K562 (cell line): Measurements from ENCODE around the gene RUNX3.

ENCODE experiments used
- BDP1 ChIP-seq: IDR thresholded peaks from 3 replicates; pipeline ENCODE4 v1.6.1; 2011; ENCODE audit not compliant: insufficient read length, insufficient read depth
- CHD4 ChIP-seq: fragments of 200-600 bp; sonication (generic); IDR thresholded peaks from 3 replicates; pipeline ENCODE4 v1.6.1; 2012; ENCODE audit warnings: low read depth, mild to moderate bottlenecking, mixed read lengths, low read length, inconsistent platforms; ENCODE audit not compliant: insufficient read depth, insufficient replicate concordance, poor library complexity, severe bottlenecking
- EP300 ChIP-seq: IDR thresholded peaks from 2 replicates; pipeline ENCODE4 v1.6.1; 2012; ENCODE audit warnings: low read length, improper control_type of control experiment
- EZH2 ChIP-seq: IDR thresholded peaks from 2 replicates; pipeline ENCODE4 v1.6.1; 2012; ENCODE audit warnings: low read depth, mild to moderate bottlenecking, inconsistent platforms, low read length, borderline replicate concordance
- POLR2AphosphoS5 ChIP-seq: IDR thresholded peaks from 2 replicates; pipeline ENCODE4 v1.6.1; 2011; ENCODE audit warnings: mild to moderate bottlenecking, low read depth, low read length, moderate library complexity; ENCODE audit not compliant: control insufficient read depth, insufficient read depth
- PTBP1 ChIP-seq: fragments of 200-400 bp; formaldehyde crosslinking; IDR thresholded peaks from 2 replicates; pipeline ENCODE4 v1.6.1; 2017; ENCODE audit warnings: low read depth, low read length
- RAD21 ChIP-seq, 2 experiments: fragments of 250-450 bp in 1 of 2; fragments of 450-650 bp in 1 of 2; sonication (Bioruptor Pico) in 1 of 2; formaldehyde crosslinking in 1 of 2; IDR thresholded peaks in 1 of 2; conservative IDR thresholded peaks in 1 of 2; 2 replicates each; pipeline versions ENCODE4 v1.4.0 to v1.8.0; 2020 to 2022; ENCODE audit warnings: mild to moderate bottlenecking in 2 of 2, moderate library complexity in 1 of 2
- SIN3A ChIP-seq, 2 experiments: fragments of 150-350 bp in 1 of 2; IDR thresholded peaks; 2 replicates each; pipeline ENCODE4 v1.6.1; 2011 to 2016; ENCODE audit warnings: borderline replicate concordance in 2 of 2, low read depth in 2 of 2, low read length in 2 of 2, mild to moderate bottlenecking in 2 of 2, moderate library complexity in 2 of 2; ENCODE audit not compliant: control insufficient read depth in 1 of 2
- TF ChIP-seq, protein P1 (sequence below), 3 experiments: IDR thresholded peaks in 2 of 3; conservative IDR thresholded peaks in 1 of 3; 2 replicates each; pipeline ENCODE4 v1.5.1; 2011 to 2012; ENCODE audit warnings: low read length in 3 of 3, mild to moderate bottlenecking in 3 of 3, control low read depth in 2 of 3, improper control_type of control experiment in 1 of 3, inconsistent platforms in 1 of 3, low read depth in 1 of 3, mixed read lengths in 1 of 3, moderate library complexity in 1 of 3; ENCODE audit not compliant: insufficient read depth in 2 of 3
- TF ChIP-seq, protein P2 (sequence below): sonication (generic); formaldehyde crosslinking; IDR thresholded peaks from 2 replicates; pipeline ENCODE4 v1.8.1; 2023; ENCODE audit warnings: missing genetic modification reagents, mild to moderate bottlenecking, borderline replicate concordance

DNA sequence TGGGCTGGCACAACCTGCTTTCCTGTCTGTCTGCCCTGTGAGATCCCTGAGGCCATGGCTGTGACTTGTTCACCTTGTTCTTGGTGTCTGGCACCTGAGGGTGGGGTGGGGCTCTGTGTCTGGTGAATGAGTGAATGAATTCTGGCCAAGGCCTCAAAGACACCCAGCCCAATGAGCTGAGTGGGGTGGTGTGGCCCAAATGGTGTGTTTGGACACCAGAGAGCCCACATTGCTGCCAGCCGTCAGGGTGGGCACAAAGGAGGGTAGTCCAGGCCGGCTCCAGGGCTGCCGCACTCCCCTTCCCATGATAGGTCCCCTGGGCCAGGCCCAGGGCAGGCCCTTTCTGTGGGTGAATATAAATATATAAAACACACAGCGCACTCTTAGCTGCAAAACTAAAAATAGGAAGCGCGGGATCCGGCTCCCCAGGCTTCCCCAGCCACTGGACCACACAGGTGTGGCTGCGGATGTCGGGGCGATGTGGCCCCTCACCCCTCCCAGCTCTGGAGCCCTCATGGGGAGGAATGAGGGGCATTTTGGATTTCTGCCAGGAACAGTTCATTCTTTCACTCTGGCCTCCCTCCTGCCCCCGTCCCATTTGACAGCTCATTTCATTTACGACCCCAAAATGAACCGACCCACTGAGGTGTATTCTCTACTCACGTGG, 33.3 kb downstream of the RUNX3 start:
- TF ChIP-seq, protein P1, sequence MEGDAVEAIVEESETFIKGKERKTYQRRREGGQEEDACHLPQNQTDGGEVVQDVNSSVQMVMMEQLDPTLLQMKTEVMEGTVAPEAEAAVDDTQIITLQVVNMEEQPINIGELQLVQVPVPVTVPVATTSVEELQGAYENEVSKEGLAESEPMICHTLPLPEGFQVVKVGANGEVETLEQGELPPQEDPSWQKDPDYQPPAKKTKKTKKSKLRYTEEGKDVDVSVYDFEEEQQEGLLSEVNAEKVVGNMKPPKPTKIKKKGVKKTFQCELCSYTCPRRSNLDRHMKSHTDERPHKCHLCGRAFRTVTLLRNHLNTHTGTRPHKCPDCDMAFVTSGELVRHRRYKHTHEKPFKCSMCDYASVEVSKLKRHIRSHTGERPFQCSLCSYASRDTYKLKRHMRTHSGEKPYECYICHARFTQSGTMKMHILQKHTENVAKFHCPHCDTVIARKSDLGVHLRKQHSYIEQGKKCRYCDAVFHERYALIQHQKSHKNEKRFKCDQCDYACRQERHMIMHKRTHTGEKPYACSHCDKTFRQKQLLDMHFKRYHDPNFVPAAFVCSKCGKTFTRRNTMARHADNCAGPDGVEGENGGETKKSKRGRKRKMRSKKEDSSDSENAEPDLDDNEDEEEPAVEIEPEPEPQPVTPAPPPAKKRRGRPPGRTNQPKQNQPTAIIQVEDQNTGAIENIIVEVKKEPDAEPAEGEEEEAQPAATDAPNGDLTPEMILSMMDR (IDR thresholded peaks at IDR 0.05 in 2 of 3, conservative IDR thresholded peaks at IDR 0.05 in 1 of 3; ENCODE audit: insufficient read depth in 2 of 3, low read depth in 1 of 3, low read length in 3 of 3) = no peak
- TF ChIP-seq RAD21 (CRISPR knock-in tag; conservative IDR thresholded peaks at IDR 0.05 in 1 of 2, IDR thresholded peaks at IDR 0.05 in 1 of 2) (no peak), SIN3A (IDR thresholded peaks at IDR 0.05; ENCODE audit: borderline replicate concordance in 2 of 2, control insufficient read depth in 1 of 2, low read depth in 2 of 2, low read length in 2 of 2) (no peak), POLR2AphosphoS5 (no peak), CHD4 (no peak), EZH2 (no peak), BDP1 (no peak), EP300 (no peak), PTBP1 (no peak)
- TF ChIP-seq, protein P2, sequence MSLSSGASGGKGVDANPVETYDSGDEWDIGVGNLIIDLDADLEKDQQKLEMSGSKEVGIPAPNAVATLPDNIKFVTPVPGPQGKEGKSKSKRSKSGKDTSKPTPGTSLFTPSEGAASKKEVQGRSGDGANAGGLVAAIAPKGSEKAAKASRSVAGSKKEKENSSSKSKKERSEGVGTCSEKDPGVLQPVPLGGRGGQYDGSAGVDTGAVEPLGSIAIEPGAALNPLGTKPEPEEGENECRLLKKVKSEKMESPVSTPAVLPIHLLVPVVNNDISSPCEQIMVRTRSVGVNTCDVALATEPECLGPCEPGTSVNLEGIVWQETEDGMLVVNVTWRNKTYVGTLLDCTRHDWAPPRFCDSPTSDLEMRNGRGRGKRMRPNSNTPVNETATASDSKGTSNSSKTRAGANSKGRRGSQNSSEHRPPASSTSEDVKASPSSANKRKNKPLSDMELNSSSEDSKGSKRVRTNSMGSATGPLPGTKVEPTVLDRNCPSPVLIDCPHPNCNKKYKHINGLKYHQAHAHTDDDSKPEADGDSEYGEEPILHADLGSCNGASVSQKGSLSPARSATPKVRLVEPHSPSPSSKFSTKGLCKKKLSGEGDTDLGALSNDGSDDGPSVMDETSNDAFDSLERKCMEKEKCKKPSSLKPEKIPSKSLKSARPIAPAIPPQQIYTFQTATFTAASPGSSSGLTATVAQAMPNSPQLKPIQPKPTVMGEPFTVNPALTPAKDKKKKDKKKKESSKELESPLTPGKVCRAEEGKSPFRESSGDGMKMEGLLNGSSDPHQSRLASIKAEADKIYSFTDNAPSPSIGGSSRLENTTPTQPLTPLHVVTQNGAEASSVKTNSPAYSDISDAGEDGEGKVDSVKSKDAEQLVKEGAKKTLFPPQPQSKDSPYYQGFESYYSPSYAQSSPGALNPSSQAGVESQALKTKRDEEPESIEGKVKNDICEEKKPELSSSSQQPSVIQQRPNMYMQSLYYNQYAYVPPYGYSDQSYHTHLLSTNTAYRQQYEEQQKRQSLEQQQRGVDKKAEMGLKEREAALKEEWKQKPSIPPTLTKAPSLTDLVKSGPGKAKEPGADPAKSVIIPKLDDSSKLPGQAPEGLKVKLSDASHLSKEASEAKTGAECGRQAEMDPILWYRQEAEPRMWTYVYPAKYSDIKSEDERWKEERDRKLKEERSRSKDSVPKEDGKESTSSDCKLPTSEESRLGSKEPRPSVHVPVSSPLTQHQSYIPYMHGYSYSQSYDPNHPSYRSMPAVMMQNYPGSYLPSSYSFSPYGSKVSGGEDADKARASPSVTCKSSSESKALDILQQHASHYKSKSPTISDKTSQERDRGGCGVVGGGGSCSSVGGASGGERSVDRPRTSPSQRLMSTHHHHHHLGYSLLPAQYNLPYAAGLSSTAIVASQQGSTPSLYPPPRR = no peak
